OCI-LY7 (cell line): ENCODE data around the gene SPTBN2. TPM values are rescaled to one million over a fixed set of nuclear protein-coding genes. Genes with fewer than 3 reads are reported as not detected.

Source experiments
- BruUV-seq: library from RNA; stranded (reverse); fragments of 400-500 nt; replicated peaks from 2 replicates; lab custom pipeline; 2021; lab: Mats Ljungman, UMichigan
- CTCF ChIA-PET: fragments of 300-600 bp; sonication (Branson Sonifier 250); formaldehyde crosslinking; loops from one replicate; lab custom pipeline; 2022; ENCODE audit warnings: antibody characterized with exemption; ENCODE audit not compliant: unreplicated experiment; lab: Charles Lee
- POLR2A ChIA-PET: fragments of 300-600 bp; sonication (Branson Sonifier 250); formaldehyde crosslinking; loops from one replicate; lab custom pipeline; 2022; ENCODE audit warnings: antibody characterized with exemption; lab: Charles Lee
- DNase-seq: peaks from one replicate; pipeline ENCODE4 v3.0.0-alpha.2; 2015; ENCODE audit warnings: low spot score
- H2AFZ ChIP-seq: fragments of 200-600 bp; sonication (generic), shearing (Covaris generic); 2 replicates; pipeline ENCODE4 v1.6.1; 2014; ENCODE audit warnings: mild to moderate bottlenecking, antibody characterized with exemption, low read length, moderate library complexity
- H3K27ac ChIP-seq: fragments of 200-600 bp; sonication (generic); 2 replicates; pipeline ENCODE4 v1.5.1; 2014; ENCODE audit warnings: mixed run types, low read depth, mild to moderate bottlenecking, moderate library complexity, low read length, inconsistent platforms; ENCODE audit not compliant: poor library complexity, severe bottlenecking
- H3K36me3 ChIP-seq: fragments of 200-600 bp; sonication (generic); 2 replicates; pipeline ENCODE4 v1.6.1; 2014; ENCODE audit warnings: mild to moderate bottlenecking, antibody characterized with exemption, low read length, moderate library complexity, mixed read lengths; ENCODE audit not compliant: insufficient read depth
- H3K4me1 ChIP-seq: fragments of 200-600 bp; sonication (generic); 2 replicates; pipeline ENCODE4 v1.5.1; 2014; ENCODE audit warnings: mild to moderate bottlenecking, low read length; ENCODE audit not compliant: insufficient read depth, poor library complexity, severe bottlenecking
- H3K4me2 ChIP-seq: fragments of 200-600 bp; sonication (generic); 2 replicates; pipeline ENCODE4 v1.6.1; 2014; ENCODE audit warnings: mild to moderate bottlenecking, low read length
- H3K4me3 ChIP-seq: fragments of 200-600 bp; sonication (generic); 2 replicates; pipeline ENCODE4 v1.5.1; 2014; ENCODE audit warnings: mild to moderate bottlenecking, low read depth, low read length; ENCODE audit not compliant: poor library complexity, severe bottlenecking
- H3K79me2 ChIP-seq: fragments of 200-600 bp; sonication (generic); 2 replicates; pipeline ENCODE4 v1.6.1; 2016; ENCODE audit warnings: low read depth, mild to moderate bottlenecking, low read length, moderate library complexity, mixed read lengths; ENCODE audit not compliant: insufficient read depth
- H3K9me2 ChIP-seq: fragments of 200-600 bp; sonication (generic); 2 replicates; pipeline ENCODE4 v1.6.1; 2016; ENCODE audit warnings: mild to moderate bottlenecking, low read length, mixed read lengths; ENCODE audit not compliant: insufficient read depth
- H3K9me3 ChIP-seq: fragments of 200-600 bp; sonication (generic); 2 replicates; pipeline ENCODE4 v1.6.1; 2014; ENCODE audit warnings: mild to moderate bottlenecking, mixed run types, low read length, mixed read lengths
- H4K20me1 ChIP-seq: fragments of 200-600 bp; sonication (generic); 2 replicates; pipeline ENCODE4 v1.6.1; 2014; ENCODE audit warnings: mild to moderate bottlenecking, antibody characterized with exemption, low read length, moderate library complexity, mixed read lengths; ENCODE audit not compliant: insufficient read depth
- EZH2phosphoT487 ChIP-seq: fragments of 200-600 bp; sonication (generic); IDR thresholded peaks from 2 replicates; pipeline ENCODE4 v1.6.1; 2018; ENCODE audit warnings: low read depth, borderline replicate concordance, mild to moderate bottlenecking, mixed run types, antibody characterized with exemption, low read length, moderate library complexity, mixed read lengths
- intact Hi-C: fragments of 100-400 bp; cut with micrococcal nuclease; formaldehyde crosslinking; loops from one replicate; pipeline ENCODE4 v1.10.0; 2022; ENCODE audit not compliant: unreplicated experiment
- total RNA-seq, 2 experiments: library from RNA; depleted of rRNA in 1 of 2; stranded (reverse); fragments of >200 nt in 1 of 2; shearing (Covaris generic) in 1 of 2; gene quantifications; 2 replicates each; pipeline ENCODE4 v1.2.3, GENCODE V29; 2014 to 2022
- TF ChIP-seq, protein P1 (sequence below): fragments of 200-600 bp; sonication (generic); conservative IDR thresholded peaks from 2 replicates; pipeline ENCODE4 v1.5.1; 2014; ENCODE audit warnings: mild to moderate bottlenecking, antibody characterized with exemption, low read length, moderate library complexity, mixed read lengths

The SPTBN2 gene
- total RNA-seq, 2 experiments from 2014 or later: 16.2 to 25.2 TPM

DNA sequence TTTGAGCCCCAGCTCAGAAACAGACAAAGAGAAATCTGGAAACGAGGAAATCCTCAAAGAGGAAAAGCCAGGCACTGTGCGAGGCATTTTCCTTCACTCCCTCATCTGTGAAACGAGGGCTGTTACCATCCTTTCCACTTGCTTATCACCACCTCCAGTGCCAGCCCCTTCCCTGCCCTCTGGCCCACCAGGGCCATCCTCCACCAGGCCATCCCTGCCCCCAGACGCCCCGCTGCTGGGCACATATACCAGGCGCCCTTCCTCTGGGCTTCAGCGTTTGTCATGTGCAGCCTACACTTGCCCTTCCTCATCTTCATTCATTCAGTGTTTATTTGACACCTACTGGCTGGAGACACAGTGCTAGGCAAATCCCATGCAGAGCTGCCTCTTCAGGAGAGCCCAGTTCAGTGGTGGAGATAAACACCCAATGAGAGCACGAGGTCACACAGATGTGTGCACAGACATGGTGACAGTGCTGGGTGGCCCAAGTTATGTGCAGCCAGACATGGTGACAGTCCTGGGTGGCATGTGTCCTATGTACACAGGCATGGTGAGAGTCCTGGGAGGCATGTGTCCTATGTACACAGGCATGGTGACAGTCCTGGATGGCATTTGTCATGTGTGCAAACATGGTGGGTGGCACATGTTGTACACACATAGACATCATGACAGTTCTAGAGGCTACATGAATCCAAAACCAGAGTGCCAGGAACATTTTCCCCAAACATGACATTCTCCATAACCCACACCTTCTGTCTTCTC is 9.7 kb downstream of the SPTBN2 start:
- H3K9me2 ChIP-seq: no peaks in the 10 kb centered on the region
- no peak overlapping the region for H3K4me3 ChIP-seq
- H3K27ac ChIP-seq: no peak overlapping the region
- no peak overlapping the region for H2AFZ ChIP-seq
- BruUV-seq: no TSS peak
- no peaks in the 10 kb centered on the region for H3K9me3 ChIP-seq
- H3K4me2 ChIP-seq: no peak overlapping the region
- no peaks in the 10 kb centered on the region for H3K36me3 ChIP-seq
- H3K79me2 ChIP-seq: no peaks in the 10 kb centered on the region
- no peaks in the 10 kb centered on the region for H4K20me1 ChIP-seq
- peaks cover 6% of the 10 kb centered on the region for H3K4me1 ChIP-seq
- TF ChIP-seq EZH2phosphoT487: no peak
- TF ChIP-seq, protein P1, sequence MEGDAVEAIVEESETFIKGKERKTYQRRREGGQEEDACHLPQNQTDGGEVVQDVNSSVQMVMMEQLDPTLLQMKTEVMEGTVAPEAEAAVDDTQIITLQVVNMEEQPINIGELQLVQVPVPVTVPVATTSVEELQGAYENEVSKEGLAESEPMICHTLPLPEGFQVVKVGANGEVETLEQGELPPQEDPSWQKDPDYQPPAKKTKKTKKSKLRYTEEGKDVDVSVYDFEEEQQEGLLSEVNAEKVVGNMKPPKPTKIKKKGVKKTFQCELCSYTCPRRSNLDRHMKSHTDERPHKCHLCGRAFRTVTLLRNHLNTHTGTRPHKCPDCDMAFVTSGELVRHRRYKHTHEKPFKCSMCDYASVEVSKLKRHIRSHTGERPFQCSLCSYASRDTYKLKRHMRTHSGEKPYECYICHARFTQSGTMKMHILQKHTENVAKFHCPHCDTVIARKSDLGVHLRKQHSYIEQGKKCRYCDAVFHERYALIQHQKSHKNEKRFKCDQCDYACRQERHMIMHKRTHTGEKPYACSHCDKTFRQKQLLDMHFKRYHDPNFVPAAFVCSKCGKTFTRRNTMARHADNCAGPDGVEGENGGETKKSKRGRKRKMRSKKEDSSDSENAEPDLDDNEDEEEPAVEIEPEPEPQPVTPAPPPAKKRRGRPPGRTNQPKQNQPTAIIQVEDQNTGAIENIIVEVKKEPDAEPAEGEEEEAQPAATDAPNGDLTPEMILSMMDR: no peak
- no peak for DNase-seq
- ChIA-PET CTCF (interaction anchor here (0.5 kb wide), 1 partner anchor 112 kb away, joined by 3 read pairs; no protein-coding TSS in a partner anchor), POLR2A (interaction anchor here (0.6 to 0.9 kb wide), 2 partner anchors 17 to 19 kb away, joined by 3 to 5 read pairs; no protein-coding TSS in a partner anchor)
- intact Hi-C loops: no loop called here

DNA sequence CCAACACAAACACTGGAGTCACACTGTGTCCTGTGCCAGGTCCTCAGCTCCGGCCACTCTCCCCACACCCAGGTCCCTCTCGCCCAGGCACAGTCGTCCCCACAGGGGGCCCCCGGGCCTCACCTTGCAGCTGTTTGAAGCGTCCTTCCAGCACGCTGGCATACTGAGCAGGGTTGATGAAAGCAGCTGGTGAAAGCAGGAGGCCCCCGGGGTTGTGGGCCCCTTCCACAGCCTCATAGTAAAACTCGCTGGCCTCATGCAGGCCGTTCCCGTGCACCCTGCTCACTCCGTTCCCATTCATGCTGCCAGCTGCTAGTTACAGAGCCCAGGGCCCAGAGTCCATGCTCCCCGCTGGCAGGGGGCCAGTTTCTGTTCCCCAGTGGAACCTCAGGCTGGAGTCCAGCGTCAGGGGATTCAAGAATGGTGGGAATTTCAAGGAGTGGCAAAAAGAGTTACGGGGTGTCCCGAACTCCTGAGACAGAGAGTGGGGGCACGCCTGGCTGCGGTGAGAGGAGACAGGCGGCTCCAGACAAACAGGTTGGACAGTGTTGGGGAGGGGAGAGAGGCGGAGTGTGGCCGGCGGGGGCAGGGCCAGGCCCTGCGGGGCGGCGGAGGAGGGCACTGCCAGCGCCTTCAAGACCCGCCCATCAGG is 10.6 kb downstream of the SPTBN2 start:
- no peak for TF ChIP-seq EZH2phosphoT487
- TF ChIP-seq, protein P1: no peak
- Histone ChIP-seq H3K27ac (no peak overlapping the region), H3K4me2 (no peak overlapping the region), H4K20me1 (no peaks in the 10 kb centered on the region), H3K9me2 (no peaks in the 10 kb centered on the region), H3K4me1 (peaks cover 6% of the 10 kb centered on the region), H3K4me3 (no peak overlapping the region), H3K9me3 (no peaks in the 10 kb centered on the region), H3K79me2 (no peaks in the 10 kb centered on the region), H2AFZ (no peak overlapping the region), H3K36me3 (no peaks in the 10 kb centered on the region)
- POLR2A ChIA-PET: no interaction called here
- BruUV-seq: no TSS peak
- no peak for DNase-seq
- intact Hi-C loops: no loop called here
- CTCF ChIA-PET: no interaction called here

DNA sequence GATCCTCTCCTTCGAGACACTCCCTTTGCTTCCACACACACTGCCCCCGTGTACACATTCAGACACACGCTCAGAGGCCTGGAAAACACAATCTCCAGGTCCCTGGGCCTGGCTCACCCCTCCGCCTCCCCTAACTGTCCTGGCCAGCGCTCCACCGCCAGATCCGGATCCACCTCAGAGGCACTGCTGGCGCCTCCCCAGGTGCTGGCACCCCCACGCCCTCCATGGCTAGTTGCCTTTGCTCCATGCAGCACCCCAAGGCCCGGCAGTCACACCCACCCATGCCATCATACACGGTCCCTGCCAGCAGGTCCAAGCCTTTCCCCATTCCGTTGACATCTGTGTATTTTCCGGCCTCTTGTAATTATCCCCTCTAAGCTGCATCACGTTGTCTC is 11.1 kb downstream of the SPTBN2 start:
- H3K27ac ChIP-seq: no peak overlapping the region
- no peak for DNase-seq

More for the DNA sequence above, 11.1 kb downstream of the SPTBN2 start:
- Histone ChIP-seq H3K4me1 (peaks cover 1% of the 10 kb centered on the region), H2AFZ (no peak overlapping the region), H3K4me3 (no peak overlapping the region), H3K79me2 (no peaks in the 10 kb centered on the region), H3K9me3 (no peaks in the 10 kb centered on the region), H3K36me3 (no peaks in the 10 kb centered on the region), H3K4me2 (no peak overlapping the region), H3K9me2 (no peaks in the 10 kb centered on the region), H4K20me1 (no peaks in the 10 kb centered on the region)
- TF ChIP-seq EZH2phosphoT487: no peak
- TF ChIP-seq, protein P1: no peak
- CTCF ChIA-PET: no interaction called here
- no TSS peak for BruUV-seq
- intact Hi-C loops: no loop called here
- POLR2A ChIA-PET: no interaction called here
